ENCODE results near the gene CMTR1. TPM values are rescaled to one million over a fixed set of nuclear protein-coding genes. Genes with fewer than 3 reads are reported as not detected.

The CMTR1 gene
- total and polyA plus RNA-seq, 10 of the 15 experiments (the other 5 are each of a cell fraction or from before 2014, with no cell fraction given): 2.7 to 67.0 (median 46.2) TPM

DNA sequence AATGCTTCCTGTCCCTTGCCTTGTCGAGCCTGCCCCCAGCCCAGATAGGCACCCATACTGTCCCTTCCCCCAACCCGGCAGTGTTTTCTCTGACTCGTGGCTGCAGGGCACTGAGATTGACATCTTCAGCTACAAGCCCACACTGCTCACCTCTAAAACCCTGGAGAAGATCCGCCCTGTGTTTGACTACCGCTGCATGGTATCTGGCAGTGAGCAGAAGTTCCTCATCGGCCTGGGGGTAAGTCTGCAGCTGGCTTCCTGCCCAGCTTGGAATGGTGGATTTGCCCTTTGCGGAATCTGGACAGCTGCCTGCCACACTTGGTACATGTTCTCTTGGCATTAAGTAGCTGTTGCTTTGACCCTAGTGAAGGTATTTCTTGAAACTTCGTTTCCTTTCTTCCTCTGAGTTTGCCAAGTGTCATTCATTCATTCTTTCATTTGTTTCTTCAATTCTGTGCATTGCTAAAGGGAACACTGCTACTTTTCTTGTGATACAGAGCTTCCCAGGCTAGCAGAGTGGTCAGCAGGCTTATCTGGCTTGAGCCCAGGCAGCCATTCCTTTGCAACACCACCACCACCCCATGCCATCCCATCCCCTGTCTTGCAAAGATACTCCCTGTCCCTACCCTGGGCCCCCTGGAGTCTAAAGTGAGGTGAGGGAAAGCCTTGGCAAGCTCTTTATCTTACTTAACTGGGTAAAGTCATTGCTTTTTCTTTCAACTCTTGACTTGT, 40.5 kb downstream of the CMTR1 start:
- TF ChIP-seq ESRRA (IDR thresholded peaks at IDR 0.05; ENCODE audit: low read length) (no peak), HDAC6 (IDR thresholded peaks at IDR 0.05; ENCODE audit: unreplicated experiment) (no peak), POLR2A (IDR thresholded peaks at IDR 0.05; ENCODE audit: low read depth, low read length) (no peak), SUPT20H (IDR thresholded peaks at IDR 0.05; ENCODE audit: borderline replicate concordance, control insufficient read depth, low read depth, low read length) (no peak), ZNF217 (IDR thresholded peaks at IDR 0.05) (no peak), NRF1 (conservative IDR thresholded peaks at IDR 0.05; ENCODE audit: low read depth, low read length) (no peak), GABPA (IDR thresholded peaks at IDR 0.05; ENCODE audit: low read depth) (no peak)
- in situ Hi-C loops (cut with MboI) (no loop called here), intact Hi-C loops (cut with micrococcal nuclease; ENCODE audit: unreplicated experiment) (no loop called here)
- no peak for DNase-seq (ENCODE audit: low read depth, low spot score)
- POLR2A ChIA-PET: no interaction called here
- no peak for ATAC-seq
- Histone ChIP-seq H3K4me3 (no peak overlapping the region), H3K9me3 (replicated peaks; ENCODE audit: control insufficient read depth, insufficient read depth, low read length) (no peaks in the 10 kb centered on the region; the same call in 2 of the 3 replicates), H3K4me1 (ENCODE audit: control insufficient read depth, insufficient read depth, low read length) (no peaks in the 10 kb centered on the region; the same call in 1 of the 2 replicates), H3K79me2 (ENCODE audit: control insufficient read depth, insufficient read depth, low read length) (no peaks in the 10 kb centered on the region), H3K27ac (ENCODE audit: control insufficient read depth, insufficient read depth) (no peak overlapping the region), H3K4me2 (ENCODE audit: control insufficient read depth, insufficient read depth) (no peak overlapping the region), H4K20me1 (ENCODE audit: control insufficient read depth, insufficient read depth) (no peaks in the 10 kb centered on the region), H3K27me3 (replicated peaks in 1 of 2; ENCODE audit: control insufficient read depth in 2 of 2, insufficient read depth in 2 of 2, low read length in 1 of 2) (no peaks in the 10 kb centered on the region), H3K36me3 (ENCODE audit: control insufficient read depth in 2 of 2, insufficient read depth in 2 of 2, low read length in 1 of 2) (peaks cover 39 to 49% of the 10 kb centered on the region in 2 experiments), H2AFZ (ENCODE audit: control insufficient read depth, low read depth, low read length) (no peak overlapping the region), H3K9ac (ENCODE audit: control insufficient read depth, insufficient read depth, low read length) (no peak overlapping the region)
- BruUV-seq (replicated peaks): no TSS peak
- SMC1A ChIA-PET (ENCODE audit: uncharacterized antibody, unreplicated experiment): interaction anchor here (0.9 to 1.3 kb wide), 3 partner anchors 12 to 106 kb away, joined by 3 read pairs; no protein-coding TSS in a partner anchor
- 97% methylated on average over 8 of the region's 8 CpGs for WGBS (ENCODE audit: insufficient coverage, insufficient replicate concordance, low lambda C conversion rate, missing lambda C conversion rate)
- CTCF ChIA-PET: interaction anchor here (1.0 kb wide), 1 partner anchor 147 kb away, joined by 3 read pairs; no protein-coding TSS in a partner anchor
- RAD21 ChIA-PET (ENCODE audit: unreplicated experiment): interaction anchor here (0.6 kb wide), 1 partner anchor 147 kb away, joined by 3 read pairs; no protein-coding TSS in a partner anchor
- no peak for FAIRE-seq

- Histone ChIP-seq H3K4me2 (ENCODE audit: control insufficient read depth, insufficient read depth) (no peak overlapping the region), H3K4me1 (ENCODE audit: control insufficient read depth, insufficient read depth, low read length) (no peaks in the 10 kb centered on the region; the same call in 1 of the 2 replicates), H3K9ac (ENCODE audit: control insufficient read depth, insufficient read depth, low read length) (no peak overlapping the region), H2AFZ (ENCODE audit: control insufficient read depth, low read depth, low read length) (no peak overlapping the region), H3K36me3 (ENCODE audit: control insufficient read depth in 2 of 2, insufficient read depth in 2 of 2, low read length in 1 of 2) (peaks cover 45 to 52% of the 10 kb centered on the region in 2 experiments), H3K79me2 (ENCODE audit: control insufficient read depth, insufficient read depth, low read length) (no peaks in the 10 kb centered on the region), H3K27me3 (replicated peaks in 1 of 2; ENCODE audit: control insufficient read depth in 2 of 2, insufficient read depth in 2 of 2, low read length in 1 of 2) (no peaks in the 10 kb centered on the region), H3K9me3 (replicated peaks; ENCODE audit: control insufficient read depth, insufficient read depth, low read length) (no peaks in the 10 kb centered on the region), H4K20me1 (ENCODE audit: control insufficient read depth, insufficient read depth) (no peaks in the 10 kb centered on the region), H3K4me3 (no peak overlapping the region), H3K27ac (ENCODE audit: control insufficient read depth, insufficient read depth) (no peak overlapping the region)
- ChIA-PET SMC1A (ENCODE audit: uncharacterized antibody, unreplicated experiment) (interaction anchor here (0.9 to 1.3 kb wide), 2 partner anchors 100 to 106 kb away, joined by 3 read pairs; no protein-coding TSS in a partner anchor), RAD21 (ENCODE audit: unreplicated experiment) (interaction anchor here (0.6 kb wide), 1 partner anchor 148 kb away, joined by 3 read pairs; no protein-coding TSS in a partner anchor), CTCF (interaction anchor here (1.0 to 1.4 kb wide), 2 partner anchors 148 to 177 kb away, joined by 3 read pairs; no protein-coding TSS in a partner anchor), POLR2A (no interaction called here)
- BruUV-seq (replicated peaks): no TSS peak
- ATAC-seq: no peak
- TF ChIP-seq EED (IDR thresholded peaks at IDR 0.05; ENCODE audit: low read depth) (no peak), ESRRA (IDR thresholded peaks at IDR 0.05; ENCODE audit: low read length) (no peak), RCOR1 (conservative IDR thresholded peaks at IDR 0.05; ENCODE audit: low read depth, low read length) (no peak), JUND (IDR thresholded peaks at IDR 0.05; ENCODE audit: low read depth, low read length) (no peak), ZNF622 (IDR thresholded peaks at IDR 0.05) (no peak), ZBED1 (IDR thresholded peaks at IDR 0.05; ENCODE audit: borderline replicate concordance) (no peak)
- DNase-seq (ENCODE audit: low read depth, low spot score): no peak
- FAIRE-seq: no peak
- intact Hi-C loops (cut with micrococcal nuclease; ENCODE audit: unreplicated experiment): no loop called here
- 97% methylated on average over 4 of the region's 4 CpGs for WGBS (ENCODE audit: insufficient coverage, insufficient replicate concordance, low lambda C conversion rate, missing lambda C conversion rate)
- in situ Hi-C loops (cut with MboI): no loop called here
These were observed 41.3 kb downstream of the CMTR1 start for GRCh38 chr6:37474316-37474715.

Measured in GM12878 (cell line).